Activated CD4-positive, CD25-positive, alpha-beta regulatory T cell treated with anti-CD3 and anti-CD28 coated beads, Interleukin-2, amount 50 U/mL, for 16 hours (primary cell): ENCODE measurements around the gene ANKZF1.

Source experiments
- DNase-seq: peaks from one replicate; pipeline ENCODE4 v3.0.0-alpha.2; 2020; ENCODE audit warnings: low read depth, low spot score

The ANKZF1 gene

GRCh38 chr2:219207134-219207883 lies 22.3 kb upstream of the ANKZF1 start:
- DNase-seq: no peak

GRCh38 chr2:219207884-219208740 lies 21.5 kb upstream of the ANKZF1 start:
- DNase-seq: no peak

DNA sequence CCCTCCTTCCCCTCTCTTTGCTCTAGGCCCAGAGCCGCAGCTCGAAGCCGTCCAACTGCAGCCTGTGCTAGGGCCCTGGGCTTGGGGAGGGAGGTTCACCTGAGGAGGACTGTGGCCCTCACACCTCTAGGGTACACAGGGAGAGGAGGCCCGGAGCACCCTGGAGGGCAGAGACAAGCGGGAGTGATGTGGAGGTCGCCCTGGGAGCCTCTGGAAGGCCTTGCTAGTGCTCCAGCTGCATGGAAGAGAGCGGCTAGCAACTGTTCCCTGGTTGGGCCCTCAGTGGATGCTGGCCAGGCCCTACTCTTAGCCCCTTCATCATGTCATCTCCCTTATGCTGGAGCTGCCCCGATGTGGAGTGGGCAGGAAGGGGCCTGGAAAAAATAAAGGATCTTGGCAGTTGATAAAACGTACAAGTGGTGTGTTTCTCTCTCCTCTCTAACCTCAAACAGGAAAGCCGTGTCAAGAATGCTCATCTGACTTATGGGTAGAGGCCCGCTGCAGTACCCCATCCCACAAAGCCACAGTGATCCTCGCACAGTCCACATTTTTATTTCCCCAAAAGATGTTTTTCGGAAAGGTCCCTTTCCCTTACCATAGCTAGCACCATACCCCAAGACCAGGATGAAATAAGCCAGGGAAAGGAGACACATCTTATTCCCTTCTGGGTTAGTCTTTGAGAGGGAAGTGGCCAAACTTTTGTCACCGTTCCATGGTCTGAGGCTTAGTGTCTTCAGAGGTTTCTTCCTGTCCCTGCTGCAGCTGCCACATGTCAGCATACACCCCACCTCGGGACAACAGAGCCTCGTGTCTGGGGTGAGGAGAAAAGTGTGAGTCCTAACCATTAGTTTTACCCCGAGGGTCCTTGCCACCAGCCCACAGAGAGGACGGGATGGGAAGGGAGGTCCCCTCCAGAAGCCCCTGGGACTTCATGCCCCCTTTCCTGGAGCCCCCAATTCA lies 20.1 kb upstream of the ANKZF1 start:
- DNase-seq: no peak

DNA sequence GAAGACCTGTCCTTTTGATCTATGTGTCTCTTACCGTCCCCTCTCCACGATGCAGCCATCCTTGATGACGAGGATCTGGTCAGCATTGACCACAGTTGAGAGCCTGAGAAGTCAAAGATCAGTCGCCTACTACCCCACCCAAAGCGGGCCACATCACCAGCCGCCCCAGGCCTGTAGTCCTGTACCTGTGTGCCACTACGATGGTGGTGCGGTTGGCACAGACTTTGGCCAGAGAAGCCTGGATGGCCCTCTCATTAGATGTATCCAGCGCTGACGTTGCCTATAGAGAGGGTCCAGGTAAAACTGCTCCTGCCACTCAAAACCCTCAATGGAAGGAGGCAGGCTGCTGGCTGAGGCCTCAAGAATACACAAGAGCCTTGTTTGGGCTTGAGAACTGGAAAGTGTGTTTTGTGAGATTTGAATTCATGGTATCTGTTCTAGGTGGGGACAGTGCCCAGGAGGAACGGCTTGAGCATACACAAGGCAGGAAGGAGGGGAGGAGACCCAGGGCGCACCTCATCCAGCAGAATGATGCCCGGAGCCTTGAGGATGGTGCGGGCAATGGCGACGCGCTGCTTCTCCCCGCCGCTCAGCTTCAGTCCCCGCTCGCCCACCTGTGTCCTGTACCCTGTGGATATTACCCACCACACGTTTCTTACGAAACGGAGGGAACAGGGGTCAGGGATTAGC lies 19.3 kb upstream of the ANKZF1 start:
- DNase-seq: no peak

DNA sequence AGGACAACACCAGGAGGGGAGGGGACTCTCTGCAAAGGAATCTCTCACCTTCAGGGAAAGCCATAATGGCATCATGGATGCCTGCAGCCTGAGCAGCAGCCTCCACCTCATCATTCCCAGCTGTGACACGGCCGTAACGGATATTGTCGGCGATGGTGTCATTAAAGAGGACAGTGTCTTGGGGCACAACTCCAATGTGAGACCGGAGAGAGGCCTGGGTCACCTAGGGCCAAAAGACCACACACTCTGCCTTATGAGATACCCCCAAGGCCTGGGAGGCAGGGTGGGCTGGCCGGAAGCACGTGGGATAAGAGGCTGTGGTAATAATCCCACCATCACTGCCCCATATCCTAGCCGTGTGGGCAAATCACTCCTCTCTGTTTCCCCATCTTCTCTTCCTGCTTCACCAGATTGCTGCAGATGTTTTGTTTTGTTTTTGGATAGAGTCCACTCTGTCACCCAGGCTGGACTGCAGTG lies 18.7 kb upstream of the ANKZF1 start:
- no peak for DNase-seq

- no peak for DNase-seq
Observed at GRCh38 chr2:219213026-219213415, 16.6 kb upstream of the ANKZF1 start.

GRCh38 chr2:219213486-219214071 lies 16.0 kb upstream of the ANKZF1 start:
- no peak for DNase-seq

- no peak for DNase-seq
Observed at GRCh38 chr2:219214141-219214540, 15.5 kb upstream of the ANKZF1 start.

DNA sequence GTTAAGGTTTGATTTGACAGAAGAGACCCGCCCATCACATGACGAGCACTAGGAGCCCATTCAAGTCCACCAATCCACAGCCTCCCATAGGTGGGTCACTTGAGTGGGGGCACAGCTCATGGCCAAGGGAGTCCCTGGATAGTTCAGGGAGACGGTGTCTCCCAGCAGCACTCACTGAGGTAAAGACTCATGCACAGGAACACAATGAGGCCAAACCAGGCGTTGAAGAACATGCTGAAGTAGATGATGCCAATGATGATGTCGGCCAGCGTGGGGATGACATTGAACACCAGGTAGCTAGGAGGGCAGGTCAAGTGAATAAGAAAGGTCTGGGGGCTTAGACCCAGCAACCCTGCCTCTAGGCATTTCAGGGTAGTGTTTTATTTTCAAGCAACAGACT lies 14.8 kb upstream of the ANKZF1 start:
- DNase-seq: no peak

DNA sequence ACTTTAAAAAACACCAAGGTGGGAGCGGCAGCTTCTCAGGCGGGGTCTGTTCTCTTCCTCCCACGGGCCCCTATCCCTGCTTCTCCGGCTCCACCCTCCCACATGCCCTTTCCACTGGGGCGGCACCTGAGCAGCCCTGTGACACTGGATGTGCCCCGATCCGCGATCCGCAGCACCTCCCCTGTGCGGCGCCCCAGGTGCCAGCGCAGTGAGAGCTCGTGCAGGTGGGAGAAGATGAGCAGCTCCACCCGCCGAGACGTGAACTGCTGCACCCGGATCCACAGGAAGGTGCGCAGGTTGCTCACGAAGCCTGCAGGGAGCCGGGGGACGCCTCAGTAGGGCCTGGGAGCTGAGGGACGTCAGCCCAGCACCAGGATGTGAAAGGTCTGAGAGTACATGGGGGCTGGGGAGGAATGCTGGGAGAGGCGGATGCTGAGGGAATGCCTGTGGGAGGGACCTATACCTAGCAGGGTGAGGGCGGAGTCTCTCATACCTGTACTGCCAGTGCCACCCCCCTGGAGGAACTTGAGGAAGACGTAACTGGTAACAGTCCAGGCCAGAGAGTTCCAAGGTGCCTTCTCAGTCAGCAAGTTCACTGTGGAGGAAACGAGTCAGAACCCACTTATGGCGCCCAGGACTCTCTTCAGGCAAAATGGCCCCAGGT lies 13.6 kb upstream of the ANKZF1 start:
- DNase-seq: no peak

GRCh38 chr2:219216535-219216915 lies 13.1 kb upstream of the ANKZF1 start:
- no peak for DNase-seq

DNA sequence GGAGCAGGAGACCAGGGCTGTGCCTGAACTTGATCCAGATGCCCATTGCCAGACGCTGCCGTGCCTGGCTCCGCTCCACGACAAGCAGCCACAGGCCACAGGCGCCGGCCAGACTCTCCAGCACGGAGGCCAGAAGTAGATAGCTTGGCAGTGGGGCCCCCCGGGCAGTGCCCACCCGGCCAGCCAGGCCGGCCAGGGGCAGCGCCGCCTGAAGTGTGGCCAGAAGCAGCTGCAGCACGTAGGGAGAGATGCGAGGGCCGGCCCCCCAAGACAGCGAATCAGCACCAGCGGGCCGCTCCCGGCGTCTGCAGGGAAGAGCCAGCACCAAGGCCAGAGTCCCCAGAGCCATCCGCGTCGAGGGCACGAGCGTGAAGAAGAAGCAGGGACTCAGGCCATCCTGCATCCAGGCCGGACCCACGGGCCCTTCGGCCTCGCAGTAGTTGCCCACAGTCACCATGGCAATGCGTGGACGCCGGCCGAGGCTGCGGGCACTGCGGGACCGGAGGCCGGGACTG lies 11.3 kb upstream of the ANKZF1 start:
- no peak for DNase-seq

- peak; percentile 82 for DNase-seq
Observed at GRCh38 chr2:219218732-219219701, 10.6 kb upstream of the ANKZF1 start, which contains the start of gene ABCB6. Gene ABCB6, minus strand, starts transcription at chr2:219218958. Its CDS starts 285 bp downstream, at chr2:219218673.

GRCh38 chr2:219219784-219220532 lies 9.6 kb upstream of the ANKZF1 start:
- DNase-seq: no peak

- DNase-seq: no peak
Observed at GRCh38 chr2:219220652-219221402, 8.8 kb upstream of the ANKZF1 start.

- DNase-seq: no peak
Observed at GRCh38 chr2:219221957-219222518, 7.6 kb upstream of the ANKZF1 start.
